Progenitor cell of endocrine pancreas (in vitro differentiated cells): ENCODE results near the gene PNMA6E. TPM values are rescaled to one million over a fixed set of nuclear protein-coding genes. Genes with fewer than 3 reads are reported as not detected.

ENCODE experiments used
- DNase-seq: peaks from one replicate; pipeline ENCODE4 v3.0.0; 2021; ENCODE audit warnings: low spot score; ENCODE audit not compliant: unreplicated experiment
- H3K27ac Mint-ChIP-seq: 2 replicates; pipeline ENCODE4 v1.8.0; 2021; ENCODE audit warnings: mild to moderate bottlenecking, moderate library complexity, mixed read lengths
- H3K27me3 Mint-ChIP-seq: 2 replicates; pipeline ENCODE4 v1.8.0; 2021; ENCODE audit warnings: mixed read lengths
- H3K36me3 Mint-ChIP-seq: 2 replicates; pipeline ENCODE4 v1.8.0; 2022; ENCODE audit warnings: mixed read lengths; ENCODE audit not compliant: insufficient read depth
- H3K4me1 Mint-ChIP-seq: 2 replicates; pipeline ENCODE4 v1.8.0; 2021; ENCODE audit warnings: low read depth, mixed read lengths
- H3K4me3 Mint-ChIP-seq: 2 replicates; pipeline ENCODE4 v1.8.0; 2021; ENCODE audit warnings: low read depth, mild to moderate bottlenecking, moderate library complexity, mixed read lengths
- H3K9me3 Mint-ChIP-seq: 2 replicates; pipeline ENCODE4 v1.8.0; 2021; ENCODE audit warnings: low read depth, mixed read lengths
- CTCF ChIP-seq: fragments of 200-600 bp; sonication (generic); IDR thresholded peaks from one replicate; pipeline ENCODE4 v1.5.0; 2021; ENCODE audit warnings: antibody characterized with exemption, mild to moderate bottlenecking; ENCODE audit not compliant: unreplicated experiment
- total RNA-seq: library from RNA; stranded (reverse); gene quantifications from 2 replicates; pipeline ENCODE4 v1.2.1, GENCODE V29; 2021

Gene PNMA6E
- total RNA-seq, 1 donor from 2014 or later = not detected

GRCh38 chrX:153378607-153379006 lies 22.5 kb downstream of the PNMA6E start:
- TF ChIP-seq CTCF = no peak
- Mint-ChIP-seq H3K27me3 (no peaks in the 10 kb centered on the region), H3K4me1 (no peaks in the 10 kb centered on the region), H3K36me3 (no peaks in the 10 kb centered on the region), H3K27ac (no peak overlapping the region), H3K9me3 (peaks cover 13% of the 10 kb centered on the region), H3K4me3 (no peak overlapping the region)
- DNase-seq = no peak

- peaks cover 3% of the 10 kb centered on the region for H3K4me1 Mint-ChIP-seq
- no peaks in the 10 kb centered on the region for H3K27me3 Mint-ChIP-seq
- no peak for TF ChIP-seq CTCF
- DNase-seq = no peak
- H3K36me3 Mint-ChIP-seq = no peaks in the 10 kb centered on the region
- no peak overlapping the region for H3K4me3 Mint-ChIP-seq
- peaks cover 14% of the 10 kb centered on the region for H3K9me3 Mint-ChIP-seq
- H3K27ac Mint-ChIP-seq = no peak overlapping the region
Observed at GRCh38 chrX:153377727-153378126, 23.4 kb downstream of the PNMA6E start.

DNA sequence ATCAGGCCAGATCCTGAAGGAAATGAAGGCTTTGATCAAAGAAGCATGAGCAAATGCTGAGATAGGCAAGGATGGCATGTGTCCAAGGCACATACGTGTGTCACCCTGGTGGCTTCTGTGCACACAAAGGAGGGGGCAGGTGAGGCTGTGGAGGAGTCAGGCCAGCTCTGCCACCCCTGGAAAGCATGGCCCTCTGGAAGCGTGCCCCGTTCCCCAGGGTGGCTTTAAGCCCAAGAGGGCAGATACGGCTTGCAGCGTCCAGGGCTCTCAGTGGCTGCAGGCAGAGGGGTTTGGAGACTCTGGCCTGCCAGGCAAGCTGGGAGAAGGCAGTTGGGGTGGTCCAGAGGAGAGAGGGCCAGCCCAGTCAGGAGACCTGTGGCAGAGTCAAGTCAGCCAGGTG lies 25.6 kb downstream of the PNMA6E start:
- Mint-ChIP-seq H3K36me3 (no peaks in the 10 kb centered on the region), H3K4me1 (peaks cover 10% of the 10 kb centered on the region), H3K9me3 (peaks cover 18% of the 10 kb centered on the region), H3K27ac (no peak overlapping the region), H3K4me3 (no peak overlapping the region), H3K27me3 (no peaks in the 10 kb centered on the region)
- no peak for TF ChIP-seq CTCF
- no peak for DNase-seq

- no peak for DNase-seq
- Mint-ChIP-seq H3K27ac (no peak overlapping the region), H3K36me3 (no peaks in the 10 kb centered on the region), H3K4me3 (no peak overlapping the region), H3K9me3 (peaks cover 27% of the 10 kb centered on the region), H3K27me3 (no peaks in the 10 kb centered on the region), H3K4me1 (peaks cover 10% of the 10 kb centered on the region)
- no peak for TF ChIP-seq CTCF
Observed at GRCh38 chrX:153374426-153374825, 26.7 kb downstream of the PNMA6E start.

DNA sequence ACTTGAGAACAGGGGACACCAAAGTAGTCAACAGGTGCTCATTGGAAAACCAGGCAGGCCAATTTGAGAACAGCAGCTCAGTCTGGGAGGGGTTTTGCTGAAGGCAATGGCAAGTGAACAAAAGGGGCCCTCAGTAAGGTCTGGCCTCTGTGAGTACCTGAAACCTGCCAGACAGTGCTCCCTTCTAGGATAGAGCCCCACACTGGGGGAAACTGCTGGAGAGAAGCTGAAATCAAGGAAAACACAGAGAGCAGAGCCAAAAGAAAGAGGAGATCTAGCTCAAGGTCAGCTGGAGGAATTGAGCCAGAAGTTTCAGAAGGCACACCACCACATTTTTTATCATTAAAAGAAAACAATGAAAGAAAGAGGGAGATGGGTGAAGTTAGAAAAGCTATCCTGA lies 28.2 kb downstream of the PNMA6E start:
- peaks cover 10% of the 10 kb centered on the region for H3K4me1 Mint-ChIP-seq
- DNase-seq = no peak
- TF ChIP-seq CTCF = no peak
- no peaks in the 10 kb centered on the region for H3K27me3 Mint-ChIP-seq
- H3K36me3 Mint-ChIP-seq = no peaks in the 10 kb centered on the region
- no peak overlapping the region for H3K27ac Mint-ChIP-seq
- no peak overlapping the region for H3K4me3 Mint-ChIP-seq
- peaks cover 31% of the 10 kb centered on the region for H3K9me3 Mint-ChIP-seq

DNA sequence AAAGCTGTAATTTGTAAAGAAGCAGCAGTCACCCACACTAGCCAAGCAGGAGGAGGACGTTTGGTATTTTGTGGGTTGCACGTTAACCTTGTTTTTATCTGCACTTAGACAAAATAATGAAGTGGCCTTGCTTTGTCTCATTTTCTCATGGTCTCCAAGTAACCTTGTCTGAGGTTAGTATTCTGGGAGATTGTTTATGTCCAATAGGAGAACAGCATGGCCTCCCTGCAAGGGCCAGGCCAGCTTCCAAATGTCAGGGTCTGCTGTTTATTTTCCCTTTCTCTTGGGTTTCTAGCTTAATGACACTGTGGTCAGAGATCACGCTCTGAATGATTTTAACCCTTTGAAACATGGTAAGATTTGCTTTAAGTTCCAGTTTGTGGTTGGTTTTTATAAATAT lies 29.9 kb downstream of the PNMA6E start:
- Mint-ChIP-seq H3K4me3 (no peak overlapping the region), H3K27ac (no peak overlapping the region), H3K9me3 (peaks cover 20% of the 10 kb centered on the region), H3K36me3 (no peaks in the 10 kb centered on the region), H3K4me1 (peaks cover 10% of the 10 kb centered on the region), H3K27me3 (no peaks in the 10 kb centered on the region)
- DNase-seq = no peak
- TF ChIP-seq CTCF = no peak
